GM18858 (cell line): ENCODE data around the gene MAP3K9.

Source experiments
- ATAC-seq: cut with Tn5 transposase; IDR thresholded peaks from one replicate; pipeline ENCODE4 v1.9.1; 2021; ENCODE audit not compliant: unreplicated experiment

The MAP3K9 gene

DNA sequence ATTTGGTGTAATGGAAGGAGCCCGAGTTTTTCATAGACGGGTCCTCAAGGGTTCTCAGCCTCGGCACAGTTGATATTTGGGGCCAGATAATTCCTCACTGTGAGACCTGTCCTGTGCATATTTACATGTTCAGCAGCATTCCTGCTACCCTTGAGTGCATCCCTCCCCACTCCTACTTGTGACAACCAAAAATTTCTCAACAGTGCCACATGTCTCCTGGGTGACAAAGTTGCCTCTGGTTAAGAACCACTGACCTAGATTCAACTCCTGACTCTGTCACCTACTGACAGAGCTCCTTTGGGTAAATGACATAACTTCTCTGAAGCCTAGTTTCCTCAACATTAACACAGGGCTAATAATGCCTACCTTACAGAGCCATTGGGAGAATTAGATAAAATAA is 107.2 kb downstream of the MAP3K9 start:
- ATAC-seq, result no peak

DNA sequence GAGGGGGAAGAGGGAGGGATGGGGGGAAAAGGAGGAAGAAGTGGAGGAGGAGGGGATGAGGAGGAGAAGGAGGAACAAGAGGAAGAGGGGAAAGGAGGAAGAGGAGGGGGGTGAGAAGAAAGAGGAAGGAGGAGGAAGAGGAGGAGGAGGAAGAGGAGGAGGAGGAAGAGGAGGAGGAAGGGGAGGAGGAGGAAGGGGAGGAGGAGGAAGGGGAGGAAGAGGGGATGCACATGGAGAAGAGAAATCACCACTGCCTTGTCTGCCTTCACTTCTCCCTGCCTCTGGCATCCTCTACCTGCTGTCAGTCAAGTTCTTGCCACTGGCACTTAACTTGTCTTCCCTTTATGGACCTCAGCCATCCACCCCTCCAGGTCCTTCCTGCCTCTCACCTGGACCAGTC is 107.7 kb downstream of the MAP3K9 start:
- no peak for ATAC-seq

DNA sequence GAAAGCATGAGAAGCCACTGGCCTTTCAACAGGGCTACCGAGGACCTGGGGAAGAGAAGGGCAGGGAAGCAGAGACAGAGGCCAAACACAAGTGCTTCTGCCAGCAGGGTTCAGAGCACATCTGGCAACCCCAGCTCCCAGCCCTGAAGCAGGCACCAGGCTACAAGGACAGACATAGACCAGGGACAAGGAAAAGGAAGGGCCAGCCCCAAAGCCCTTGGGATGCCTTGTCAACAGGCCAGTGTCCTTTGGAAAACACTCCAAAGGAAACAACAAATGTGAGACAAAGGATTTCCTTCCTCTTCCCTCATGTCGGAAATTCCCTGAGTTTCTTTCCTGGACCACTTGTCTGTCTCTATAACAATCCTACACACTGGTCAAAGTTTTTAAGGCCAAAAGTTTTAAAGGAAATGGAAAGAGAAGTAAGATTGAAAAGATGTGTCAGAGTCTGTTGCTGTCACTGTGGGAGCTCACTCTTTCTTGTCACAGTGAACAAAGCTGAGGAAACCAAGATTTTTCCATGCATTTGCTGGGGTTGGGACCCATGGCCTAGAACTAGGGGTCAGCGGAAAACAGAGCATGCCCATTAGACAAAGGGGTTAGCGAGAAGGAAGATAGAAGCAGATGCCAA is 108.2 kb downstream of the MAP3K9 start:
- ATAC-seq, result no peak

DNA sequence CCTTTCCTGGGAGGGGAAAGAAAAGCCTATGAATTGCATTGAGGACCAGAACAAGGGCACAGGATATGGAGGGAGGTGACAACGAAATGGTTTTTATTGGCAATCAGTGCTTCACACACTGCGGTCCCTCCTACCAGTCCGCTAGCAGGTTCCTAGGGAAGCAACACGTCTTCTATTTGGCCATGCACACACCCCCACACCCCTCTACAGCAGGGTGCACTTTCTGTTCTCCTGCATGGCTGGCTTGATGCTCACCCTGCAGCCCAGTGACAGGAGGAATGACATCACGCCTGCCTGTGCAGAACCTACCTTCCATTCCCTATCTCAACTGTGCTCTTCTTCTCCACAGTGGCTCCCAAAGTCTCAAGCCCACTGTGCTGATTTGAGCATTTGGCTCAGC is 109.7 kb downstream of the MAP3K9 start:
- ATAC-seq, result no peak

DNA sequence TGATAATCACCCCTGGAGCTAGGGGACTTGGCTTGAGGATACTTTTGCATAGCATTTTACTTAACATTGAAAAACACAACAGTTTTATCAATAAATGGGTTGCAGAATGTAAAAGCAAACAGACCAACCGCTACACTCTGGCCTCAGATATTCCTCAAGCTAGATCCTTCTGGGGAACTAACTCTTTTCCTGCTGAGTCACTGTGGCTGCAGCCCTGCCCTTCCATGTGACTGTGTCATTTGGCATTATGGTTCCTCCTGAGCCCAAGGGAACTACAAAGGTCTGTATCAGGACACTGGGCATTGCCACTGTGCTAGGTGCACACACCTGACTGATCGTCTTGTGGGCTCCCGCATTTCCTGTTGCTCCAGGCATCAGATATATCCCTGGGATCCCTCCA is 111.0 kb downstream of the MAP3K9 start:
- ATAC-seq, result no peak

DNA sequence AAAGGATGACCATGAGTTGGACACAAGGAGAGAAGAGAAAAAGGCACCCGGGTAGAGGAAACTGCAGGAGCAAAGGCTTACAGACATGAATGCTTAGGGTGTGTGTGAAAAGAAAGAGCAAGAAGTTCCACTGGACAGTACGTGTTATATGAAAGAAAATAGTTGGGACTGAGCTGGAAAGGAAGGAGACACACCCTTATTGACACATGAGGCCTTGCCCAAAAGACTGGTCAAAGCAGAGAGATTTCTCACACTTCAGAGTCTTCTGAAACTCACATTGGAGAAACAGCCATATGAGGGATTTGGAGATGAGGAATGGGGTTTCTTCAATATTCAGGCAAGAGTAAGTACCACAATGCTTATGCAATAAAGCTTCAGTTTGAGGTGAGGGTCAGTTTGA is 111.6 kb downstream of the MAP3K9 start:
- ATAC-seq, result no peak

DNA sequence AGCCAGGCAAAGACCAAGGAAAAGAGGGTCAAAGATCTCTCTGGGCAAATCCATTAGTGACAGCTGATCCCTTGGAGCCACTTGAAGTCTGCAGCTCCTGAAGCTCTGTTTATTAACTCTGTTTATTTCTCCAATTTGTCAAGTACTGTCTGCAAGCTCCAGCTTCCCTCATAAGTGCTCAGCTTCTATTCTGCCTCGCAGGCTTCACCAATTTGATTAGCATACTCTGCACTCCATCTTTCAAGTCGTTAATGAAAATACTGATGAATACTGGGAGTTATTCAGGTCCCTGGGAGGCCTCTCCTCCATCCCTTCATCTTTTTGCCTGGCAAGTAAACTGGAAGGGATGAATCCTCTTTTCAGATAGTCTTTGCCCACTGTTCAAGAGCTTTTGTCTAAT is 113.3 kb downstream of the MAP3K9 start:
- ATAC-seq, result no peak

DNA sequence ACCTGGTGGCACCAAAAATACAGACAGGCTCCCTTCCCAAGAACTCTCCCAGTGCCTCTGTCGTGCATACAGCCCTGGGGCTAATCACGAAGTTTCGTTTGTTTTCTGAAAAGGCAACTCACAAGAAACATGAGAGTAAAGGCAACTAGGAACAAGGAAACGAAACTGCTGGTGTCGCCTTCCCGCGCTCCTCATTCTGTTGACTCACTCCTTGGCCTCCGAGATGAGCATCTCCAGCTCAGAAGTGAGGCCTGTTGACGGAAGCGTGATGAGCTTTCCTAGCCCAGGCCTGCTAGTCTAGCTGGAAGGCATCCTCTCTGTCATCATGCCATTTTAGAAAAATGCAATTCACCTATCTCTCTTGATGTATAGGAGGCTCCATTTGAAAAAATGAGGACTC is 117.1 kb downstream of the MAP3K9 start:
- ATAC-seq, result no peak

DNA sequence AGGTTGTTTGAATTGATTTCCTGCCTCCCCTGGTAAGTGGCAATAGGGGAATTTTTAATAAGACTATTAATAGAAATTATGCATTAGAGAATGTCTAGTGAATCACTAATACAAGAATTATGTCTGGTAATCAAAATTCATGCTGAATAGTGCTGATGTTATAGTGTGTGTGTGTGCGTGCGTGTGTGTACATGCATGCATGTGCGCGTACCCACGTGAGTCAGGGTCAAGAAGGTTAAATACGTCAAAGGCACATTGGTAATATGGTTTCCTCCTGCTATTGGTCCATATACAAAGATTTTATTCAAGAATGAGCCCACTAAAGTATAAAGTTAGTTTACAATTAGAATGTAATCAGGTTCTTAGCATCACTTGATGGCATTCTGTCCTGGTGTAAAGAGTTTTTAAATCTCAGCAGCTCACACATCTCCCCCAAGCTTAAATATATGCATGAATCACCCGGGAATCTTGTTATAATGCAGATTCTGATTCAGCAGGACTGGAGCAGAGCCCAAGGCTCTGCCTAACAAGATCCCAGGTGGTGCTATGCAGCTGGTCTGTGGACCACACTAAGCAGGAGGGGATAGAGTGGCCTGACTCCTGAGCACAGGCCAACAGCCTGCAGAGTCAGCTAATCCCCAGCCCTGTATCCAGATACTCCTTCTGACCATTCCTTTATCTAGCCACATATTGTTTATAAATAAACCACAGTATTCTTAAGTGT is 123.7 kb downstream of the MAP3K9 start:
- no peak for ATAC-seq

DNA sequence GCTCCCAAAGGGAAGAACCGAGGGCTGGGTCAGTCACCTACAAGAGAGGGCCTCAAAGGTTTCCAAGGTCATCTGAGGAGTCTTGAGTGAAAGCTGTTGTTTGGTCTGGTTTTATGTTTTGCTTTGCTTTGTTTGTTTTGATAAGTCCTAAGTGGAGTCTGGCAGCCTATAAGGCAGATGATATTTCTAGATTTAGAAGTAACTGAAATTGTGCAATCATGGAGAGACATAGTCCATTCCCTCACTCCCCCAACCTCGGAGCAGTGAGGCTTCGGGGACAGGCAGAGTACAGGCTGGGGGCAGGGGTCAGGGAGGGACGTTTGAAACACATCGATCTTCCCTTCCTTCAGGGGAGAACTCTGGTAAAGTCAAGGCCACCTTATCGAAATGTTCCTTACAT is 125.3 kb downstream of the MAP3K9 start:
- no peak for ATAC-seq

DNA sequence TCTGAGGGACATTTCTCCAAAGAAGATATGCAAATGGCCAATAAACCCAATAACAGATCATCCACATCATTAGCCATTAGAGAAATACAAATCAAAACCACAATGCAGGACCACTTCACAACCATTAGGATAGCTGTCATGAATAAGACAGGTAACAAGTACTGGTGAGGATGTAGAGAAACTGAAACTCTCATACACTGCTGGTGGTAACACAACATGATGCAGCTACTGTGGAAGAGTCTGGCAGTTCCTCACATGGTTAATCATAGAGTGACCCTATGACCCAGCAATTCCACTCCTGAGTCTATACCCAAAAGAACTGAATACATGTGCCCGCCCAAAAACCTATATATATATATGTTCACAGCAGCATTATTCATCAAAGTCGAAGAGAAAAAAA is 128.6 kb downstream of the MAP3K9 start:
- ATAC-seq, result no peak

DNA sequence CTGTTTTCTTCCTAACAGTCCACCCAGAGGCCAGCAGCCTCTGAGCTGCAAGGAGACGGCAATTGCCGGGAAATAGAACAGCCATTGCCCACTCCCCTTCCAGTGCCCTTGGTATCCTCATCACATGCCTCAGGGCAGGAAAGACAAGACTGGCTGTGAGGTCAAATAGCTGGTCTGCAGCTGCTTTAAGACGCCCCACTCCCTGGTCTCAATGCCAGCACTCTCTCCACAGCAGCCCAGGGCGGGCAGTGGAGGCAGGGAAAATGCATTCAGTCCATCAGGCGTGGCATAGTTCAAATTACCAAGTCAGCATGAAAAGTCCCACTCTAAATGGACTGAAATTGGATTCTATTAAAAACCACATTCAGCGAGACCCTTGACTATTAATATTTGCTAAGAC is 132.0 kb downstream of the MAP3K9 start:
- ATAC-seq, result no peak
